ENCODE data around the gene SPATA31D1.

GRCh38 chr9:82024908-82025307 lies 36.3 kb downstream of the SPATA31D1 start:
- TF ChIP-seq, protein P1, sequence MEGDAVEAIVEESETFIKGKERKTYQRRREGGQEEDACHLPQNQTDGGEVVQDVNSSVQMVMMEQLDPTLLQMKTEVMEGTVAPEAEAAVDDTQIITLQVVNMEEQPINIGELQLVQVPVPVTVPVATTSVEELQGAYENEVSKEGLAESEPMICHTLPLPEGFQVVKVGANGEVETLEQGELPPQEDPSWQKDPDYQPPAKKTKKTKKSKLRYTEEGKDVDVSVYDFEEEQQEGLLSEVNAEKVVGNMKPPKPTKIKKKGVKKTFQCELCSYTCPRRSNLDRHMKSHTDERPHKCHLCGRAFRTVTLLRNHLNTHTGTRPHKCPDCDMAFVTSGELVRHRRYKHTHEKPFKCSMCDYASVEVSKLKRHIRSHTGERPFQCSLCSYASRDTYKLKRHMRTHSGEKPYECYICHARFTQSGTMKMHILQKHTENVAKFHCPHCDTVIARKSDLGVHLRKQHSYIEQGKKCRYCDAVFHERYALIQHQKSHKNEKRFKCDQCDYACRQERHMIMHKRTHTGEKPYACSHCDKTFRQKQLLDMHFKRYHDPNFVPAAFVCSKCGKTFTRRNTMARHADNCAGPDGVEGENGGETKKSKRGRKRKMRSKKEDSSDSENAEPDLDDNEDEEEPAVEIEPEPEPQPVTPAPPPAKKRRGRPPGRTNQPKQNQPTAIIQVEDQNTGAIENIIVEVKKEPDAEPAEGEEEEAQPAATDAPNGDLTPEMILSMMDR (IDR thresholded peaks at IDR 0.05; ENCODE audit: poor library complexity, severe bottlenecking): no peak
- TF ChIP-seq EP300 (conservative IDR thresholded peaks at IDR 0.05; ENCODE audit: poor library complexity, severe bottlenecking) (no peak), POLR2AphosphoS5 (IDR thresholded peaks at IDR 0.05) (no peak), REST (IDR thresholded peaks at IDR 0.05; ENCODE audit: borderline replicate concordance) (no peak), EZH2 (IDR thresholded peaks at IDR 0.05; ENCODE audit: borderline replicate concordance, insufficient read depth, low read length, poor library complexity, severe bottlenecking) (no peak), TAF1 (IDR thresholded peaks at IDR 0.05; ENCODE audit: low read depth) (no peak), RAD21 (conservative IDR thresholded peaks at IDR 0.05) (no peak), MXI1 (conservative IDR thresholded peaks at IDR 0.05; ENCODE audit: poor library complexity, severe bottlenecking) (no peak), SMC3 (conservative IDR thresholded peaks at IDR 0.05; ENCODE audit: poor library complexity) (no peak)

Measured in neural cell (in vitro differentiated cells).